HepG2 (cell line): ENCODE results near the gene ACBD7. TPM values are rescaled to one million over a fixed set of nuclear protein-coding genes. Genes with fewer than 3 reads are reported as not detected.

ENCODE experiments used
- ATAC-seq: fragments of 200-7000 bp; cut with Tn5 transposase; 3 replicates; pipeline ENCODE4 v1.9.1; 2020; ENCODE audit warnings: mild to moderate bottlenecking, moderate library complexity
- BruUV-seq: library from RNA; stranded (reverse); fragments of 400-500 nt; replicated peaks from 2 replicates; lab custom pipeline; 2021; lab: Mats Ljungman, UMichigan
- CTCF ChIA-PET: fragments of 300-600 bp; formaldehyde crosslinking; extraction: SDS; loops from one replicate; lab custom pipeline; 2021; ENCODE audit warnings: low total read pairs, inconsistent platforms, low intra/inter-chr PET ratio; lab: Yijun Ruan, JAX
- POLR2A ChIA-PET: fragments of 350-600 bp; sonication (Branson Sonifier 250); formaldehyde crosslinking; loops from one replicate; lab custom pipeline; 2020; ENCODE audit warnings: antibody characterized with exemption, inconsistent platforms; lab: Yijun Ruan, JAX
- DNase-seq: peaks from one replicate; pipeline ENCODE4 v3.0.0-alpha.2; 2015; ENCODE audit warnings: low spot score
- FAIRE-seq: peaks from 3 replicates; lab custom pipeline; 2011; peaks lifted over from hg19 to GRCh38; lab: Jason Lieb, UNC
- H2AFZ ChIP-seq: one replicate; pipeline ENCODE4 v1.6.1; 2011; ENCODE audit warnings: low read length, inconsistent platforms
- H3K27ac ChIP-seq: fragments of 300-600 bp; 3 replicates; pipeline ENCODE4 v1.8.0; 2011; ENCODE audit warnings: mixed run types, mild to moderate bottlenecking, mixed read lengths, low read length, inconsistent platforms; ENCODE audit not compliant: insufficient read depth; ENCODE audit errors: extremely low read length
- H3K27me3 ChIP-seq, 2 experiments: fragments of 200-600 bp in 1 of 2; 2 replicates in 1 of 2; 3 replicates in 1 of 2; pipeline versions ENCODE4 v1.6.0 to v1.8.0; 2011; ENCODE audit warnings: low read length in 2 of 2, mild to moderate bottlenecking in 2 of 2, moderate library complexity in 2 of 2, inconsistent platforms in 1 of 2; ENCODE audit not compliant: insufficient read depth in 2 of 2, control insufficient read depth in 1 of 2
- H3K36me3 ChIP-seq, 2 experiments: fragments of 200-600 bp in 1 of 2; replicated peaks in 1 of 2; 2 replicates in 1 of 2; 3 replicates in 1 of 2; pipeline versions ENCODE4 v1.5.1 to v1.8.0; 2011; ENCODE audit warnings: low read length in 2 of 2, inconsistent platforms in 1 of 2; ENCODE audit not compliant: insufficient read depth in 2 of 2, control insufficient read depth in 1 of 2
- H3K4me1 ChIP-seq: 2 replicates; pipeline ENCODE4 v1.5.1; 2012; ENCODE audit warnings: low read length, inconsistent platforms; ENCODE audit not compliant: insufficient read depth
- H3K4me2 ChIP-seq: 2 replicates; pipeline ENCODE4 v1.6.0; 2011; ENCODE audit warnings: low read depth, low read length, inconsistent platforms
- H3K4me3 ChIP-seq, 3 experiments: fragments of 200-600 bp in 1 of 3; sonication (generic), shearing (Covaris generic) in 1 of 3; replicated peaks in 1 of 3; 2 replicates each; pipeline ENCODE4 v1.5.1; 2011 to 2016; ENCODE audit warnings: low read length in 3 of 3, inconsistent platforms in 2 of 3, low read depth in 2 of 3, mild to moderate bottlenecking in 2 of 3, control low read depth in 1 of 3, mixed read lengths in 1 of 3; ENCODE audit not compliant: insufficient read depth in 1 of 3
- H3K79me2 ChIP-seq: one replicate; pipeline ENCODE4 v1.6.1; 2011; ENCODE audit warnings: low read length, inconsistent platforms; ENCODE audit not compliant: insufficient read depth
- H3K9ac ChIP-seq: 2 replicates; pipeline ENCODE4 v1.6.0; 2011; ENCODE audit warnings: mild to moderate bottlenecking, low read depth, low read length, inconsistent platforms; ENCODE audit not compliant: insufficient read depth
- H3K9me3 ChIP-seq: 2 replicates; pipeline ENCODE4 v1.5.1; 2012; ENCODE audit warnings: mild to moderate bottlenecking, low read length
- H4K20me1 ChIP-seq: 2 replicates; pipeline ENCODE4 v1.6.0; 2011; ENCODE audit warnings: inconsistent platforms, mild to moderate bottlenecking, low read length, moderate library complexity; ENCODE audit not compliant: insufficient read depth
- FLYWCH1 ChIP-seq: sonication (generic); formaldehyde crosslinking; IDR thresholded peaks from 2 replicates; pipeline ENCODE4 v1.8.1; 2023; ENCODE audit warnings: mild to moderate bottlenecking, missing genetic modification reagents
- NR0B2 ChIP-seq: sonication (generic); formaldehyde crosslinking; IDR thresholded peaks from 2 replicates; pipeline ENCODE4 v1.4.0; 2020; ENCODE audit warnings: mild to moderate bottlenecking, missing genetic modification reagents
- PAWR ChIP-seq: sonication (generic); formaldehyde crosslinking; IDR thresholded peaks from 2 replicates; pipeline ENCODE4 v1.4.0; 2020; ENCODE audit warnings: missing genetic modification reagents, mild to moderate bottlenecking, borderline replicate concordance
- PREB ChIP-seq: sonication (generic); formaldehyde crosslinking; IDR thresholded peaks from 2 replicates; pipeline ENCODE4 v1.4.0; 2020; ENCODE audit warnings: missing genetic modification reagents
- ZBTB10 ChIP-seq: sonication (generic); formaldehyde crosslinking; IDR thresholded peaks from 2 replicates; pipeline ENCODE4 v1.4.0; 2020; ENCODE audit warnings: missing genetic modification reagents, borderline replicate concordance
- ZKSCAN1 ChIP-seq: fragments of 150-350 bp; IDR thresholded peaks from 2 replicates; pipeline ENCODE4 v1.6.1; 2014; ENCODE audit warnings: low read length
- ZMYM3 ChIP-seq: sonication (generic); formaldehyde crosslinking; IDR thresholded peaks from 2 replicates; pipeline ENCODE4 v1.5.1; 2020; ENCODE audit warnings: mild to moderate bottlenecking, missing genetic modification reagents
- ZNF143 ChIP-seq: sonication (generic); formaldehyde crosslinking; IDR thresholded peaks from 2 replicates; pipeline ENCODE4 v1.4.0; 2020; ENCODE audit warnings: missing genetic modification reagents
- ZNF333 ChIP-seq: sonication (generic); formaldehyde crosslinking; IDR thresholded peaks from 2 replicates; pipeline ENCODE4 v1.4.0; 2020; ENCODE audit warnings: mild to moderate bottlenecking, missing genetic modification reagents, borderline replicate concordance
- ZNF552 ChIP-seq: sonication (generic); formaldehyde crosslinking; IDR thresholded peaks from 2 replicates; pipeline ENCODE4 v1.9.0; 2022; ENCODE audit warnings: missing genetic modification reagents, mild to moderate bottlenecking, borderline replicate concordance
- ZXDC ChIP-seq: sonication (generic); formaldehyde crosslinking; IDR thresholded peaks from 2 replicates; pipeline ENCODE4 v1.5.0; 2020; ENCODE audit warnings: mild to moderate bottlenecking, missing genetic modification reagents
- WGBS: methylation state at CpG from one replicate; pipeline ENCODE4 v1.1.6; 2017; ENCODE audit warnings: low lambda C conversion rate; 5-methylcytosine and 5-hydroxymethylcytosine counted together
- in situ Hi-C: cut with HindIII; loops from 2 replicates; pipeline ENCODE4 v1.10.0; 2017; ENCODE audit warnings: low pct_unique_long_range_greater_than_20kb; ENCODE audit not compliant: extremely low pct_ligation_motif_present
- intact Hi-C: fragments of 100-400 bp; cut with micrococcal nuclease; formaldehyde crosslinking; loops from one replicate; pipeline ENCODE4 v1.10.0; 2022; ENCODE audit not compliant: unreplicated experiment
- polyA plus RNA-seq, 8 experiments: library from polyadenylated mRNA; depleted of rRNA in 3 of 8; stranded (reverse) in 7 of 8; unstranded in 1 of 8; fragments of >200 nt; fragmentation: Illumina TruSeq in 4 of 8; extraction: Trizol in 4 of 8; gene quantifications; 2 replicates each; pipeline versions ENCODE4 v1.2.1 to v1.2.3, GENCODE V29; 2011 to 2016; ENCODE audit warnings: low read depth in 4 of 8, missing spikeins in 1 of 8, mixed read lengths in 1 of 8; ENCODE audit not compliant: insufficient read depth in 1 of 8
- total RNA-seq, 5 experiments: library from RNA; depleted of rRNA; stranded (reverse); fragments of >200 nt; fragmentation: Illumina TruSeq; extraction: Trizol; gene quantifications; 2 replicates each; pipeline ENCODE4 v1.2.3, GENCODE V29; 2016; ENCODE audit warnings: low read depth in 1 of 5
- TF ChIP-seq, protein P1 (sequence below): sonication (generic); formaldehyde crosslinking; conservative IDR thresholded peaks from 2 replicates; pipeline ENCODE4 v1.4.0; 2020; ENCODE audit warnings: mild to moderate bottlenecking, missing genetic modification reagents, moderate library complexity

ACBD7 gene
- total and polyA plus RNA-seq, 2 of the 13 experiments (the other 11 are each of a cell fraction or from before 2014, with no cell fraction given): 1.4 to 2.6 TPM

GRCh38 chr10:15053061-15053460, 35.5 kb downstream of the ACBD7 start (continued):
- TF ChIP-seq NR0B2 (CRISPR knock-in tag) (no peak), PAWR (CRISPR knock-in tag) (no peak), ZBTB10 (CRISPR knock-in tag) (no peak)

DNA sequence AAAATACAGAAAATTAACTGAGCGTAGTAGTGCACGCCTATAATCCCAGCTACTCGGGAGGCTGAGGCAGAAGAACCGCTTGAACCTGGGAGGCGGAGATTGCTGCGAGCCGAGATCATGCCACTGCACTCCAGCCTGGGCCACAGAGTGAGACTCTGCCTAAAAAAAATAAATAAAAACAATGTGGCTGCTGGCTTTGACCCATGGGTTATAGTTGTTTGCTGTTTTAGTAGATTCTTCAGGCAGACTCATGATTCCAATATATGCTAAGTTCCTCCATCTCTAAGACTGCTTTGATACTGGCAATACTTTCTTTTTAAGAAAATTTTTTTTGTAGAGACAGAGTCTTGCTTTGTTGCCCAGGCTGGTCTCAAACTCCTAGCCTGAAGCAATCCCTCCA, 36.5 kb downstream of the ACBD7 start:
- POLR2A ChIA-PET: no interaction called here
- TF ChIP-seq, protein P1, sequence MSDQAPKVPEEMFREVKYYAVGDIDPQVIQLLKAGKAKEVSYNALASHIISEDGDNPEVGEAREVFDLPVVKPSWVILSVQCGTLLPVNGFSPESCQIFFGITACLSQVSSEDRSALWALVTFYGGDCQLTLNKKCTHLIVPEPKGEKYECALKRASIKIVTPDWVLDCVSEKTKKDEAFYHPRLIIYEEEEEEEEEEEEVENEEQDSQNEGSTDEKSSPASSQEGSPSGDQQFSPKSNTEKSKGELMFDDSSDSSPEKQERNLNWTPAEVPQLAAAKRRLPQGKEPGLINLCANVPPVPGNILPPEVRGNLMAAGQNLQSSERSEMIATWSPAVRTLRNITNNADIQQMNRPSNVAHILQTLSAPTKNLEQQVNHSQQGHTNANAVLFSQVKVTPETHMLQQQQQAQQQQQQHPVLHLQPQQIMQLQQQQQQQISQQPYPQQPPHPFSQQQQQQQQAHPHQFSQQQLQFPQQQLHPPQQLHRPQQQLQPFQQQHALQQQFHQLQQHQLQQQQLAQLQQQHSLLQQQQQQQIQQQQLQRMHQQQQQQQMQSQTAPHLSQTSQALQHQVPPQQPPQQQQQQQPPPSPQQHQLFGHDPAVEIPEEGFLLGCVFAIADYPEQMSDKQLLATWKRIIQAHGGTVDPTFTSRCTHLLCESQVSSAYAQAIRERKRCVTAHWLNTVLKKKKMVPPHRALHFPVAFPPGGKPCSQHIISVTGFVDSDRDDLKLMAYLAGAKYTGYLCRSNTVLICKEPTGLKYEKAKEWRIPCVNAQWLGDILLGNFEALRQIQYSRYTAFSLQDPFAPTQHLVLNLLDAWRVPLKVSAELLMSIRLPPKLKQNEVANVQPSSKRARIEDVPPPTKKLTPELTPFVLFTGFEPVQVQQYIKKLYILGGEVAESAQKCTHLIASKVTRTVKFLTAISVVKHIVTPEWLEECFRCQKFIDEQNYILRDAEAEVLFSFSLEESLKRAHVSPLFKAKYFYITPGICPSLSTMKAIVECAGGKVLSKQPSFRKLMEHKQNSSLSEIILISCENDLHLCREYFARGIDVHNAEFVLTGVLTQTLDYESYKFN (CRISPR knock-in tag): no peak
- no peak for TF ChIP-seq ZMYM3
- TF ChIP-seq FLYWCH1: no peak
- TF ChIP-seq ZXDC (CRISPR knock-in tag): no peak
- no peak for TF ChIP-seq ZNF552
- no peak for TF ChIP-seq PREB (CRISPR knock-in tag)
- TF ChIP-seq ZKSCAN1: no peak
- TF ChIP-seq ZNF143 (CRISPR knock-in tag): no peak
- TF ChIP-seq ZNF333 (CRISPR knock-in tag): no peak

More for the DNA sequence above, 36.5 kb downstream of the ACBD7 start:
- no peak overlapping the region for H3K27ac ChIP-seq
- intact Hi-C loops: no loop called here
- ATAC-seq (no peak), FAIRE-seq (no peak), DNase-seq (no peak)
- H3K4me2 ChIP-seq: no peak overlapping the region; the same call in 1 of the 2 replicates
- no TSS peak for BruUV-seq
- no peaks in the 10 kb centered on the region for H3K36me3 ChIP-seq
- H3K27me3 ChIP-seq: peaks cover 0 to 3% of the 10 kb centered on the region in 2 experiments; a peak in 3 of 5 replicates
- peaks cover 10% of the 10 kb centered on the region; the same call in 1 of the 2 replicates for H3K4me1 ChIP-seq
- H4K20me1 ChIP-seq: no peaks in the 10 kb centered on the region
- in situ Hi-C loops: no loop called here
- no peak overlapping the region for H2AFZ ChIP-seq
- no peaks in the 10 kb centered on the region for H3K9me3 ChIP-seq
- WGBS: 30% methylated on average over 7 of the region's 7 CpGs
- CTCF ChIA-PET: no interaction called here
- H3K4me3 ChIP-seq: no peak overlapping the region
- H3K9ac ChIP-seq: no peak overlapping the region
- no peaks in the 10 kb centered on the region for H3K79me2 ChIP-seq
